Bronchial epithelial cell (primary cell): ENCODE measurements around the gene LY6G6C. TPM values are rescaled to one million over a fixed set of nuclear protein-coding genes. Genes with fewer than 3 reads are reported as not detected.

ENCODE experiments used
- DNase-seq: peaks from one replicate; pipeline ENCODE4 v3.0.0-alpha.2; 2010; ENCODE audit warnings: low read depth
- FAIRE-seq: peaks from 2 replicates; lab custom pipeline; 2011; peaks lifted over from hg19 to GRCh38; lab: Jason Lieb, UNC
- H3K27me3 ChIP-seq: 2 replicates; pipeline ENCODE4 v1.5.1; 2011; ENCODE audit warnings: low read length; ENCODE audit not compliant: control insufficient read depth, insufficient read depth
- H3K36me3 ChIP-seq: 2 replicates; pipeline ENCODE4 v1.5.1; 2011; ENCODE audit warnings: low read length; ENCODE audit not compliant: control insufficient read depth, insufficient read depth
- H3K4me3 ChIP-seq: 2 replicates; pipeline ENCODE4 v1.5.1; 2011; ENCODE audit warnings: mild to moderate bottlenecking, low read depth, low read length, control low read depth
- CTCF ChIP-seq: IDR thresholded peaks from 2 replicates; pipeline ENCODE4 v1.5.1; 2011; ENCODE audit warnings: mild to moderate bottlenecking, moderate library complexity, low read length, control low read depth, inconsistent platforms; ENCODE audit not compliant: insufficient read depth, severe bottlenecking
- total RNA-seq: library from RNA; depleted of rRNA; stranded (reverse); fragments of >200 nt; gene quantifications from 2 replicates; pipeline ENCODE4 v1.2.1, GENCODE V29; 2014

Gene LY6G6C
- total RNA-seq, 1 donor from 2014 or later, result not detected

GRCh38 chr6:31750411-31751022, 29.0 kb upstream of the LY6G6C start:
- no peak for DNase-seq
- TF ChIP-seq CTCF, result no peak
- no peak for FAIRE-seq

DNA sequence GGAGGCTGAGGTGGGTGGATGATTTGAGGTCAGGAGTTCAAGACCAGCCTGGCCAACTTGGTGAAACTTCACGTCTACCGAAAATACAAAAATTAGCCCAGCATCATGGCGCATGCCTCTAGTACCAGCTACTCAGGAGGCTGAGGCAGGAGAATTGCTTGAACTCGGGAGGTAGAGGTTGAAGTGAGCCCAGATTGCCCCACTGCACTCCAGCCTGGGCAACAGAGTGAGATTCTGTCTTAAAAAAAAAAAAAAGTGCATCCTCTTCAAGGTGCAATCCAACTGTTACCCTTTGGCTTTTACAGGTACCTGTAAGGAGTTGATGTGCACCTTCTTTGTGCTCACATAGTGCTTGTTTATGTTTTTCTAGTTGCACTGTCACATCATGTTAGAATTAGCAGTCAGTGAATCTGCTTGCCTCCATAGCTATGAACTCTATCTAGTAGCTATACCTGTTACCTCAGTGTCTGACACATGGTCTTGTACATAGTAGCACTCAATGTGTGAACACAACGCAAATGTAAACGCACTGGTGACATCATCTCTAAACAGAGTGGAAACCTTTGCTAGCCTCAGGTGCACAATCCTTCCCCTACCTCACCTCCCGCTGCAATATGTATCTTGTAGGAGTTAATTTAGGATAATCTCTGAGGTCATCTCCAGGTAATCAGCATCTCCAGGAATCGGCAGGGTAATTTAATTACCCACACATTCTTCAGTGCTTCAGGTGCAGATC, 27.9 kb upstream of the LY6G6C start:
- Histone ChIP-seq H3K36me3 (peaks cover 2% of the 10 kb centered on the region), H3K4me3 (no peak overlapping the region), H3K27me3 (no peaks in the 10 kb centered on the region)
- FAIRE-seq (no peak), DNase-seq (no peak)
- TF ChIP-seq CTCF, result no peak

More at GRCh38 chr6:31750411-31751022, 29.0 kb upstream of the LY6G6C start:
- Histone ChIP-seq H3K36me3 (peaks cover 2% of the 10 kb centered on the region), H3K27me3 (no peaks in the 10 kb centered on the region), H3K4me3 (no peak overlapping the region)

DNA sequence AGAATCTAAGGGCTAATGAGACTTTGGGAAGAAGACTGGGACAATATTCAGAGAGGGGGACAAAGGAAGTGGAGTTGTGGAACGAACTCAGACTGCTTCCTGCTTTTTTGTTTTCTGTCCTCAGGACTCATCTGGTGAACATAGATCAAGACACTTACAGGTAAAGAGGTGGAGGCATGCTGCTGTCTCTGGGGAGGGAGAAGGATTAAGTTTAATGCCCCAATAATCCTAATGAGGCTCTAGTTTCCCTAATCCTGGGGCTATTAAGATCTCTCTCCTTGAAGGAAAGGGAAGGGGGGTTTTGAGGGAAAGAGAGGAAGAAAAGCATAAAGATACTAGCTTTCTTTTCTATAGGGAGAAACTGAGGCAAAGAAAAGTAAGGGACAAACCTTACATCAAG, 22.9 kb upstream of the LY6G6C start:
- TF ChIP-seq CTCF, result no peak
- Histone ChIP-seq H3K4me3 (no peak overlapping the region), H3K36me3 (peaks cover 5% of the 10 kb centered on the region), H3K27me3 (no peaks in the 10 kb centered on the region)
- DNase-seq (no peak), FAIRE-seq (no peak)

DNA sequence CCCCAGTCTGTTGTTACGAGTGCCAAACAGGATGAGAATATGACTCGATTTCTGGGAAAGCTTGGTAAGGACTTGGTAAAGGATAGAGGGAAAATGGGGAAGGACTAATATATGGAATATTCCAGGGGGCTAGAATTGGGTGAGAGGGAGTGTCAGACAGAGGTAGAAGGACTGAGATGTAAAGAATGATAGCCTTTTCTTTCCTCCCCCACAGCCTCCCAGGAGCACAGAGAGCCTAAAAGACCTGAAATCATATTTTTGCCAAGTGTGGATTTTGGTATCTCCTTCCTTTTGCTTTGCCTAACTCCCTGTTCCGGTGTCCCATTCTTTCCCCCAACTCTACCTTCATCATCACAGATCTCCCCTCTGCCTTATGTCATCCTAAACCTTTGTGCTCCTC, 21.3 kb upstream of the LY6G6C start:
- no peak for TF ChIP-seq CTCF
- no peak for FAIRE-seq
- no peak for DNase-seq
- H3K4me3 ChIP-seq, result no peak overlapping the region
- H3K27me3 ChIP-seq, result no peaks in the 10 kb centered on the region
- H3K36me3 ChIP-seq, result peaks cover 5% of the 10 kb centered on the region

DNA sequence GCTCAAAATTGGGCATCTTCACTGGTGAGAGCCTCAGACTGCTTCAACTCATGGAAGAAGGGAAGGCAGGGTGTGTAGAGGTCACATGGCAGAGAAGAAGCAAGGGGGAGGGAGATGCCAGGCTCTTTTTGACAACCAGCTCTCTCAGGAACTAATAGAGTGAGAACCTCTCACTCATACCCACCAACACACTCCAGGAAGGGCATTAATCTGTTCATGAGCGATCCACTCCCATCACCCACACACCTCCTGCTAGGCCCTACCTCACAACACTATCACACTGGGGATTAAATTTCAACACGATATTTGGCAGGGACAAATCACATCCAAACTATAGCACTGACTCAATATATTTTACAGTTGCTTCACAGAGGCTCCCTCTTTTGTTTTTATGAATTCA, 20.3 kb upstream of the LY6G6C start:
- TF ChIP-seq CTCF, result no peak
- FAIRE-seq, result no peak
- Histone ChIP-seq H3K4me3 (no peak overlapping the region), H3K36me3 (peaks cover 3% of the 10 kb centered on the region), H3K27me3 (no peaks in the 10 kb centered on the region)
- no peak for DNase-seq
